A673 (cell line): ENCODE measurements around the gene PRIMA1. TPM values are rescaled to one million over a fixed set of nuclear protein-coding genes. Genes with fewer than 3 reads are reported as not detected.
A peak's percentile ranks its signal among the peaks of the same experiment; 100 is the strongest.
"Not testable (repeated sequence)": the region's sequence is repeated elsewhere in the genome, so short reads cannot be mapped to it uniquely, and the experiment has no call there.

Experiments
- BruUV-seq: library from RNA; stranded (reverse); fragments of 400-500 nt; replicated peaks from 2 replicates; lab custom pipeline; 2021; lab: Mats Ljungman, UMichigan
- CTCF ChIA-PET: fragments of 300-600 bp; sonication (Branson Sonifier 250); formaldehyde crosslinking; loops from one replicate; lab custom pipeline; 2022; ENCODE audit warnings: antibody characterized with exemption; lab: Charles Lee
- POLR2A ChIA-PET: fragments of 300-600 bp; sonication (Branson Sonifier 250); formaldehyde crosslinking; loops from one replicate; lab custom pipeline; 2022; ENCODE audit warnings: antibody characterized with exemption; ENCODE audit not compliant: low non-redundant PET; lab: Charles Lee
- DNase-seq: peaks from one replicate; pipeline ENCODE4 v3.0.0-alpha.2; 2015; ENCODE audit warnings: low spot score
- H3K27ac ChIP-seq: fragments of 200-600 bp; sonication (generic); 2 replicates; pipeline ENCODE4 v1.5.1; 2016; ENCODE audit warnings: mixed run types, low read depth, mild to moderate bottlenecking, mixed read lengths, antibody characterized with exemption, low read length; ENCODE audit not compliant: poor library complexity, severe bottlenecking
- H3K27me3 ChIP-seq: fragments of 200-600 bp; sonication (generic); replicated peaks from 2 replicates; pipeline ENCODE4 v1.6.1; 2017; ENCODE audit warnings: mixed run types, low read depth, mild to moderate bottlenecking, mixed read lengths, antibody characterized with exemption, low read length; ENCODE audit not compliant: insufficient read depth, poor library complexity
- H3K36me3 ChIP-seq: fragments of 200-600 bp; sonication (generic); 2 replicates; pipeline ENCODE4 v1.6.1; 2016; ENCODE audit warnings: mixed run types, mild to moderate bottlenecking, mixed read lengths, antibody characterized with exemption, low read length; ENCODE audit not compliant: insufficient read depth, poor library complexity, severe bottlenecking
- H3K4me1 ChIP-seq: fragments of 200-600 bp; sonication (generic); 2 replicates; pipeline ENCODE4 v1.6.1; 2017; ENCODE audit warnings: mixed run types, mild to moderate bottlenecking, mixed read lengths, antibody characterized with exemption, low read length; ENCODE audit not compliant: insufficient read depth, poor library complexity, severe bottlenecking
- H3K4me3 ChIP-seq: fragments of 200-600 bp; sonication (generic); 2 replicates; pipeline ENCODE4 v1.5.1; 2016; ENCODE audit warnings: low read depth, mixed run types, mild to moderate bottlenecking, mixed read lengths, low read length; ENCODE audit not compliant: poor library complexity, severe bottlenecking
- H3K9me3 ChIP-seq: fragments of 200-600 bp; sonication (generic); 2 replicates; pipeline ENCODE4 v1.6.1; 2016; ENCODE audit warnings: mixed run types, low read depth, mild to moderate bottlenecking, mixed read lengths, antibody characterized with exemption, low read length; ENCODE audit not compliant: poor library complexity, severe bottlenecking
- EZH2 ChIP-seq: fragments of 200-600 bp; sonication (generic); IDR thresholded peaks from 2 replicates; pipeline ENCODE4 v1.6.1; 2017; ENCODE audit warnings: borderline replicate concordance, low read depth, mild to moderate bottlenecking, mixed read lengths, antibody characterized with exemption, low read length; ENCODE audit not compliant: poor library complexity, severe bottlenecking
- intact Hi-C: fragments of 100-400 bp; cut with micrococcal nuclease; formaldehyde crosslinking; loops from one replicate; pipeline ENCODE4 v1.10.0; 2022; ENCODE audit not compliant: unreplicated experiment
- total RNA-seq: library from RNA; stranded (reverse); gene quantifications from 2 replicates; pipeline ENCODE4 v1.2.3, GENCODE V29; 2021
- TF ChIP-seq, protein P1 (sequence below): fragments of 300-800, 200-600 bp; sonication (generic); conservative IDR thresholded peaks from 2 replicates; pipeline ENCODE4 v1.5.1; 2017; ENCODE audit warnings: low read depth, mild to moderate bottlenecking, antibody characterized with exemption, low read length, moderate library complexity, mixed read lengths

PRIMA1 gene
- total RNA-seq, 1 experiment from 2014 or later = 0.09 TPM

DNA sequence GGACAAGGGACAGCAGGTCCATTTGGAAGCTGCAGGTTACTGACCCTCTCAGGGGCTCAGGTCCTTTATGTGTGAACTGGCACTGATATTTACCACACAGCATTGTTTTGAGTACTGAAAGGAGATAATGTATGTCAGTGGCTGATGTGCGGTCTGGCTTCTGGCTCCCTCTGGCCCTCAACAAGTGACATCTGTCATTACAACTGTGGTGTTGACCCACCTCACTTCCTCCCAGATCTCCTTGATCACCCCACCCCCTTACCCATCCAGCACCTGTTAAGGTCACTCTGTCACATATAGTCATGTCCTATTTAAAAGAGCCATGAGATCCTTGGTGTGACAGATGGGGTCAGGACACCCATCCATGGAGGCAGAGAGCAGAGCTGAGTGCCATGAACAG lies 22.7 kb upstream of the PRIMA1 start:
- peaks cover 15% of the 10 kb centered on the region for H3K9me3 ChIP-seq
- no peaks in the 10 kb centered on the region for H3K27me3 ChIP-seq
- no peak overlapping the region for H3K4me3 ChIP-seq
- H3K27ac ChIP-seq = no peak overlapping the region
- H3K4me1 ChIP-seq = no peaks in the 10 kb centered on the region
- TF ChIP-seq, protein P1, sequence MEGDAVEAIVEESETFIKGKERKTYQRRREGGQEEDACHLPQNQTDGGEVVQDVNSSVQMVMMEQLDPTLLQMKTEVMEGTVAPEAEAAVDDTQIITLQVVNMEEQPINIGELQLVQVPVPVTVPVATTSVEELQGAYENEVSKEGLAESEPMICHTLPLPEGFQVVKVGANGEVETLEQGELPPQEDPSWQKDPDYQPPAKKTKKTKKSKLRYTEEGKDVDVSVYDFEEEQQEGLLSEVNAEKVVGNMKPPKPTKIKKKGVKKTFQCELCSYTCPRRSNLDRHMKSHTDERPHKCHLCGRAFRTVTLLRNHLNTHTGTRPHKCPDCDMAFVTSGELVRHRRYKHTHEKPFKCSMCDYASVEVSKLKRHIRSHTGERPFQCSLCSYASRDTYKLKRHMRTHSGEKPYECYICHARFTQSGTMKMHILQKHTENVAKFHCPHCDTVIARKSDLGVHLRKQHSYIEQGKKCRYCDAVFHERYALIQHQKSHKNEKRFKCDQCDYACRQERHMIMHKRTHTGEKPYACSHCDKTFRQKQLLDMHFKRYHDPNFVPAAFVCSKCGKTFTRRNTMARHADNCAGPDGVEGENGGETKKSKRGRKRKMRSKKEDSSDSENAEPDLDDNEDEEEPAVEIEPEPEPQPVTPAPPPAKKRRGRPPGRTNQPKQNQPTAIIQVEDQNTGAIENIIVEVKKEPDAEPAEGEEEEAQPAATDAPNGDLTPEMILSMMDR = no peak
- TF ChIP-seq EZH2 = no peak
- CTCF ChIA-PET = no interaction called here
- H3K36me3 ChIP-seq = no peaks in the 10 kb centered on the region
- DNase-seq = no peak
- POLR2A ChIA-PET = no interaction called here
- intact Hi-C loops = no loop called here
- no TSS peak for BruUV-seq

DNA sequence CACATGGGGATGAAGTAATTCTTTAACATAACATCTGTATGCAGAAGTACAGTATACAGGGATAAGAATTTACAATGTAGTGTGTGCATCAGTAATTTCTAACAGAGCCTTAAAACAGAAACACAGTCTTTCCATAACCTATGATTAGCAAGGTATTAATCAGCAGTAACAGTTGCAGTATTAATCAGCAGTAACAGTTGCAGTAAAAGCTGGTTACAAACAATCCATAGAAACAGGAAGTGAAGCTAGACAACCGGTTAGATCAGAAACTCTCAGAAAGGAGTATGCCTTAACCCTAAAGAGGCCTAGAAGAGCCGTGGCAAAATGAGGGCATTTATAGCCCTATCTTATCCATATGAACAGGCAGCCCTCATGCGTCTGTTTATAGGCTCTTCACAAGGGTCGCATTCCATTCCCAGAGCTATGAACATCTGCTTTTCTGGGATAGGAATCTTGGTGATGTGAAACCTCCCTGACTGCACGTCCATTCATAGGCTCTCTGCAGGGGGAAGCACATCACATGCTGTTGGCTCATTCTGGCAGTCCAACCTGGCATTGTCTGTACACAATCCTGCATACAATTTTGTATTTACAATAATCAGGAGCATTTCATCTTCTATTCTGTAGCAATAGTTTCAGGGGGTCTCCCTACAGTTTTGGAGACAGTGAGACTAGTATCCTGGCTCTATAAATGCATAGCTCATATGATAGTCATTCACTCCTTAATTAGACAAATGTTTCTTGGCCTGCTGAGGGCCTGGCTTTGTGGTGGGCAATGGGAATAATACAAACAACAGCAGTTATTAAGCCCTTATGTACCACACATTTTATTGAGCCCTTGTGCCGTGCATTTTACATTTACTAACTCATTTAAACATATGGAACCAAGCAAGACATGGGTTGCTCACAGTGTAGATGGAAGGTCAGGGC lies 21.5 kb upstream of the PRIMA1 start:
- CTCF ChIA-PET, H3K9me3 ChIP-seq, H3K4me1 ChIP-seq, POLR2A ChIA-PET, H3K27me3 ChIP-seq, BruUV-seq, H3K27ac ChIP-seq, H3K36me3 ChIP-seq, DNase-seq, H3K4me3 ChIP-seq, intact Hi-C loops: not testable (repeated sequence)

DNA sequence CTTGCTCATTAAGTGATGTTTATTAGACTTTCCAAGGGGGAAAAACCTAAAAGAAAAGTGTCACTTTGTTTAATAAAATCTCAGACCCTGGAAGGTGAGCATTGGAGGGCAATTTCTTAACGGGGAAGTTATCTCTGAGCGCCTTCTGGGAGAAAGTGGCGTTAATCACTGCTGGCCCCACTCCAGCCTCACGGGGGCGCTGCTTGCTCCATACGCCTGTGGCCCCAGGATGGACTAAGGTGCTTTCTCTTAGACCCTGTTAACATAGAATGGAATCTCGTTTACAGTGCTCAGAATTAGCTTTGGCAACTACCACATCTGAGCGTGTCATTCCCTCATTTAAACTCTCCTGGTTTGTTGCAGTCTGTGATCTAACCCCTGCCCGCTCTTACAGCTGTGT lies 16.4 kb upstream of the PRIMA1 start:
- ChIA-PET POLR2A (no interaction called here), CTCF (no interaction called here)
- Histone ChIP-seq H3K4me3 (no peak overlapping the region), H3K9me3 (no peaks in the 10 kb centered on the region), H3K27ac (no peak overlapping the region), H3K4me1 (peaks cover 6% of the 10 kb centered on the region), H3K27me3 (peaks cover 5% of the 10 kb centered on the region), H3K36me3 (no peaks in the 10 kb centered on the region)
- DNase-seq = no peak
- BruUV-seq = no TSS peak
- intact Hi-C loops = no loop called here
- TF ChIP-seq EZH2 = no peak
- TF ChIP-seq, protein P1 = peak; percentile 39
